Measurements from ENCODE around the gene ANO1. TPM values are rescaled to one million over a fixed set of nuclear protein-coding genes. Genes with fewer than 3 reads are reported as not detected.
A peak's percentile ranks its signal among the peaks of the same experiment; 100 is the strongest.

ANO1 gene
- total RNA-seq, 1 experiment from 2014 or later = 10.9 TPM

DNA sequence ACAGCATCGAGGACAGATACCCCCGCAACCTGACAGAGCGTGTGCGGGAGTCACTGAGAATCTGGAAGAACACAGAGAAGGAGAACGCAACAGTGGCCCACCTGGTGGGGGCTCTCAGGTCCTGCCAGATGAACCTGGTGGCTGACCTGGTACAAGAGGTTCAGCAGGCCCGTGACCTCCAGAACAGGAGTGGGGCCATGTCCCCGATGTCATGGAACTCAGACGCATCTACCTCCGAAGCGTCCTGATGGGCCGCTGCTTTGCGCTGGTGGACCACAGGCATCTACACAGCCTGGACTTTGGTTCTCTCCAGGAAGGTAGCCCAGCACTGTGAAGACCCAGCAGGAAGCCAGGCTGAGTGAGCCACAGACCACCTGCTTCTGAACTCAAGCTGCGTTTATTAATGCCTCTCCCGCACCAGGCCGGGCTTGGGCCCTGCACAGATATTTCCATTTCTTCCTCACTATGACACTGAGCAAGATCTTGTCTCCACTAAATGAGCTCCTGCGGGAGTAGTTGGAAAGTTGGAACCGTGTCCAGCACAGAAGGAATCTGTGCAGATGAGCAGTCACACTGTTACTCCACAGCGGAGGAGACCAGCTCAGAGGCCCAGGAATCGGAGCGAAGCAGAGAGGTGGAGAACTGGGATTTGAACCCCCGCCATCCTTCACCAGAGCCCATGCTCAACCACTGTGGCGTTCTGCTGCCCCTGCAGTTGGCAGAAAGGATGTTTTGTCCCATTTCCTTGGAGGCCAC is 128.3 kb downstream of the ANO1 start:
- no peak overlapping the region for H3K23ac ChIP-seq (ENCODE audit: insufficient read length, low read depth, low read length)
- H2AFZ ChIP-seq (ENCODE audit: low read length) = no peak overlapping the region
- no peak overlapping the region for H3K56ac ChIP-seq (ENCODE audit: insufficient read length, low read depth, low read length)
- H4K8ac ChIP-seq (replicated peaks; ENCODE audit: insufficient read length, low read depth, low read length) = no peak overlapping the region
- Mint-ChIP-seq H3K36me3 (ENCODE audit: insufficient read depth in 1 of 3, low read depth in 3 of 3) (peaks cover 27 to 53% (median 47%) of the 10 kb centered on the region in 3 experiments), H3K9me3 (no peaks in the 10 kb centered on the region), H3K4me3 (no peak overlapping the region), H3K27me3 (ENCODE audit: low read depth) (no peaks in the 10 kb centered on the region), H3K27ac (peak overlapping the region in 2 of 3 experiments; percentile 42 to 61; a peak in 4 of 7 replicates), H3K4me1 (peaks cover 37 to 42% of the 10 kb centered on the region in 2 experiments)
- H2AK5ac ChIP-seq (ENCODE audit: insufficient read length, low read length) = no peak overlapping the region
- H3K9me3 ChIP-seq (ENCODE audit: control insufficient read depth, low read depth, low read length) = no peaks in the 10 kb centered on the region
- DNase-seq = no peak
- no peak overlapping the region for H2BK15ac ChIP-seq (ENCODE audit: low read depth, low read length)
- no peak overlapping the region for H2BK12ac ChIP-seq (ENCODE audit: insufficient read length, low read depth, low read length)
- no peak overlapping the region for H2BK120ac ChIP-seq (ENCODE audit: low read depth, low read length, poor library complexity, severe bottlenecking)
- no peak overlapping the region for H4K5ac ChIP-seq (ENCODE audit: insufficient read length, low read depth, low read length)
- H3T11ph ChIP-seq (ENCODE audit: low read length) = no peak overlapping the region
- H3K27ac ChIP-seq (ENCODE audit: insufficient read length, low read depth, low read length) = no peak overlapping the region
- H3K23me2 ChIP-seq (ENCODE audit: insufficient read length, low read depth, low read length, poor library complexity, severe bottlenecking) = peaks cover 14% of the 10 kb centered on the region
- no peak overlapping the region for H2BK20ac ChIP-seq (ENCODE audit: low read depth, low read length, poor library complexity, severe bottlenecking)
- H3K27me3 ChIP-seq (ENCODE audit: insufficient read depth, low read length) = no peaks in the 10 kb centered on the region
- H4K91ac ChIP-seq (ENCODE audit: insufficient read length, low read depth, low read length) = no peak overlapping the region
- H3K14ac ChIP-seq (ENCODE audit: insufficient read depth, low read length) = no peak overlapping the region
- TF ChIP-seq, protein P1, sequence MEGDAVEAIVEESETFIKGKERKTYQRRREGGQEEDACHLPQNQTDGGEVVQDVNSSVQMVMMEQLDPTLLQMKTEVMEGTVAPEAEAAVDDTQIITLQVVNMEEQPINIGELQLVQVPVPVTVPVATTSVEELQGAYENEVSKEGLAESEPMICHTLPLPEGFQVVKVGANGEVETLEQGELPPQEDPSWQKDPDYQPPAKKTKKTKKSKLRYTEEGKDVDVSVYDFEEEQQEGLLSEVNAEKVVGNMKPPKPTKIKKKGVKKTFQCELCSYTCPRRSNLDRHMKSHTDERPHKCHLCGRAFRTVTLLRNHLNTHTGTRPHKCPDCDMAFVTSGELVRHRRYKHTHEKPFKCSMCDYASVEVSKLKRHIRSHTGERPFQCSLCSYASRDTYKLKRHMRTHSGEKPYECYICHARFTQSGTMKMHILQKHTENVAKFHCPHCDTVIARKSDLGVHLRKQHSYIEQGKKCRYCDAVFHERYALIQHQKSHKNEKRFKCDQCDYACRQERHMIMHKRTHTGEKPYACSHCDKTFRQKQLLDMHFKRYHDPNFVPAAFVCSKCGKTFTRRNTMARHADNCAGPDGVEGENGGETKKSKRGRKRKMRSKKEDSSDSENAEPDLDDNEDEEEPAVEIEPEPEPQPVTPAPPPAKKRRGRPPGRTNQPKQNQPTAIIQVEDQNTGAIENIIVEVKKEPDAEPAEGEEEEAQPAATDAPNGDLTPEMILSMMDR (conservative IDR thresholded peaks at IDR 0.05) = no peak
- H3K79me2 ChIP-seq (ENCODE audit: insufficient read depth, low read length) = peaks cover 17% of the 10 kb centered on the region
- H3K4me2 ChIP-seq (ENCODE audit: insufficient read depth, insufficient read length, low read length) = no peak overlapping the region
- peaks cover 9% of the 10 kb centered on the region for H3K79me1 ChIP-seq (ENCODE audit: insufficient read depth, low read depth, low read length, poor library complexity, severe bottlenecking)
- H3K18ac ChIP-seq (ENCODE audit: insufficient read length, low read depth, low read length) = no peak overlapping the region
- no peak overlapping the region for H3K9ac ChIP-seq (ENCODE audit: extremely low read depth, insufficient read length, low read length)
- H4K20me1 ChIP-seq (ENCODE audit: control insufficient read depth, insufficient read depth, insufficient read length) = peaks cover 3% of the 10 kb centered on the region
- WGBS (ENCODE audit: extremely low coverage, insufficient read length, low lambda C conversion rate) = no CpG with 5 or more reads among the region's 22 CpGs
- no peak overlapping the region for H2BK5ac ChIP-seq (ENCODE audit: insufficient read length, low read length)
- H3K4me1 ChIP-seq (ENCODE audit: insufficient read depth, low read length) = peaks cover 3% of the 10 kb centered on the region; the same call in 1 of the 2 replicates
- H3K4ac ChIP-seq (ENCODE audit: low read depth, low read length) = no peak overlapping the region

All from H9 (cell line).